Right renal pelvis (tissue), 4 donors: ENCODE measurements around the gene CNDP2. TPM values are rescaled to one million over a fixed set of nuclear protein-coding genes. Genes with fewer than 3 reads are reported as not detected.

Experiments used
- DNase-seq, 4 donors: peaks; one replicate each; pipeline ENCODE4 v3.0.0-alpha.2; 2013; ENCODE audit warnings: low read depth in 4 of 4, low spot score in 3 of 4, missing footprints in 1 of 4
- polyA plus RNA-seq, 4 donors: library from polyadenylated mRNA; unstranded; fragments of 120-200 nt; gene quantifications; one replicate each; pipeline ENCODE4 v1.2.1, GENCODE V29; 2013; ENCODE audit not compliant: insufficient read length in 4 of 4

Gene CNDP2
- polyA plus RNA-seq, result 100 to 1,000 TPM; 263 to 289 (median 279) TPM

- DNase-seq, result peak; percentile 97 to 99 (median 98)
Observed at GRCh38 chr18:74495581-74496507, at the start of gene CNDP2. Gene CNDP2, plus strand, starts transcription at chr18:74496363. Its CDS starts 3,611 bp downstream, at chr18:74499974.

- no peak for DNase-seq
Observed at GRCh38 chr18:74446631-74447403, 49.3 kb upstream of the CNDP2 start.

GRCh38 chr18:74447404-74448152 is 48.6 kb upstream of the CNDP2 start:
- DNase-seq, result no peak

- no peak for DNase-seq
Observed at GRCh38 chr18:74450626-74451025, 45.5 kb upstream of the CNDP2 start.

- DNase-seq, result no peak
Observed at GRCh38 chr18:74451148-74451547, 45.0 kb upstream of the CNDP2 start.

GRCh38 chr18:74453016-74453566 is 43.1 kb upstream of the CNDP2 start:
- DNase-seq, result no peak

GRCh38 chr18:74453642-74454198 is 42.4 kb upstream of the CNDP2 start:
- DNase-seq, result no peak

GRCh38 chr18:74454279-74454751 is 41.8 kb upstream of the CNDP2 start:
- DNase-seq, result no peak

- DNase-seq, result no peak
Observed at GRCh38 chr18:74455386-74455785, 40.8 kb upstream of the CNDP2 start.

GRCh38 chr18:74456017-74456348 is 40.2 kb upstream of the CNDP2 start:
- DNase-seq, result no peak

GRCh38 chr18:74456349-74457042 is 39.7 kb upstream of the CNDP2 start:
- DNase-seq, result no peak

GRCh38 chr18:74457043-74457724 is 39.0 kb upstream of the CNDP2 start, which contains the start of gene DIPK1C:
Gene DIPK1C, minus strand, starts transcription at chr18:74457308. Its CDS starts 49 bp downstream, at chr18:74457259.
- DNase-seq, result no peak

- no peak for DNase-seq
Observed at GRCh38 chr18:74457725-74458421, 38.3 kb upstream of the CNDP2 start.

- DNase-seq, result no peak
Observed at GRCh38 chr18:74459889-74460288, 36.3 kb upstream of the CNDP2 start.

GRCh38 chr18:74460825-74461224 is 35.3 kb upstream of the CNDP2 start:
- DNase-seq, result no peak

- no peak for DNase-seq
Observed at GRCh38 chr18:74463254-74463653, 32.9 kb upstream of the CNDP2 start.

- DNase-seq, result no peak
Observed at GRCh38 chr18:74463983-74464382, 32.2 kb upstream of the CNDP2 start.

- DNase-seq, result no peak
Observed at GRCh38 chr18:74465775-74466174, 30.4 kb upstream of the CNDP2 start.
